Breast epithelium (tissue), 3 donors: Measurements from ENCODE around the gene LCN10.

Source experiments
- CTCF ChIP-seq, 3 donors: fragments of 450-650 bp; IDR thresholded peaks; one replicate each; pipeline ENCODE4 v1.5.1; 2016 to 2017; ENCODE audit warnings: antibody characterized with exemption in 3 of 3, mild to moderate bottlenecking in 3 of 3, moderate library complexity in 3 of 3
- POLR2A ChIP-seq: fragments of 450-650 bp; IDR thresholded peaks from one replicate; pipeline ENCODE4 v1.6.1; 2016; ENCODE audit warnings: antibody characterized with exemption, mild to moderate bottlenecking, moderate library complexity
- POLR2AphosphoS5 ChIP-seq, 3 donors: sonication (generic); formaldehyde crosslinking; IDR thresholded peaks; one replicate each; pipeline ENCODE4 v1.6.1; 2017; ENCODE audit warnings: antibody characterized with exemption in 3 of 3

DNA sequence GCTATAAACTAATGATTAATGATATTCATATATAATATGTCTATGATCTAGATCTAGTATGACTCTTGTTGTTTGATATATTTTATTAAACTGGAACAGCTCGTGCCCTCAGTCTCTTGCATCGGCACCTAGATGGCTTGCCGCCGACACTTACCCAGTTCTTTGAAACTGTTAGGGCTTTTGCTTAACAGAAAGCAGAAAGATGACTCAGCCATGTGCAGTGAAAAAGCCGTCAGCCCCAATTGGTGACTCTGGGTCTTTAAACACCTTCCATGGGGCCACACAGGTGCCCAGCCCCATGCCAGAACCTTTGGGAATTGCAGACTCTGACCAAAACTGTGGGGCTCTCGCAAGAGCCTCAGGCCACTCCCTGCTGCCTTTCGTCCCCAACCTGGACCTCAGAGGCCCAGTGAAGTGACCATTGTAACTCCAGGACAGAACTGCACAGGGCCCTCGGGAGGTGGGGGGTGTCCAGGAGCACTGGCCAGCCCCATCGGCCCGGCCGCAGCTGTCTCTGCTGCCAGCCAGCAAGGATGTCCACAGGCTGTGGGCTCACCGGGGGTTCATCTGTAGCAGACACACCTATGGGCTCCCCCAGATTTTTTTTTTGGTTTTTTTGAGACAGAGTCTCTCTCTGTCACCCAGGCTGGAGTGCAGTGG lies 7.8 kb downstream of the LCN10 start:
- TF ChIP-seq CTCF (IDR thresholded peaks at IDR 0.05), result no peak
- no peak for TF ChIP-seq POLR2A
- no peak for TF ChIP-seq POLR2AphosphoS5 (IDR thresholded peaks at IDR 0.05)
